ENCODE measurements around the gene FAM174B. TPM values are rescaled to one million over a fixed set of nuclear protein-coding genes. Genes with fewer than 3 reads are reported as not detected.

FAM174B gene
- total and polyA plus RNA-seq, 2 experiments from 2014 or later, result 15.0 to 21.8 TPM

GRCh38 chr15:92579486-92579885, 76.1 kb downstream of the FAM174B start:
- no peaks in the 10 kb centered on the region for H3K27me3 ChIP-seq (ENCODE audit: insufficient read depth)
- Mint-ChIP-seq H3K36me3 (ENCODE audit: low read depth) (0 out of 3 replicates have a peak, but pooled peaks cover 4% of the 10 kb centered on the region), H3K4me1 (no peaks in the 10 kb centered on the region), H3K9me3 (peaks cover 12% of the 10 kb centered on the region), H3K27ac (no peak overlapping the region), H3K27me3 (ENCODE audit: insufficient read depth, low read depth, poor library complexity) (peaks cover 7% of the 10 kb centered on the region), H3K4me3 (no peak overlapping the region)
- H3K4me3 ChIP-seq, result no peak overlapping the region
- no peak overlapping the region for H2AFZ ChIP-seq
- ATAC-seq, result no peak
- H3K4me1 ChIP-seq (ENCODE audit: insufficient read depth), result no peaks in the 10 kb centered on the region
- TF ChIP-seq STAT1 (IDR thresholded peaks at IDR 0.05; ENCODE audit: unreplicated experiment) (no peak), POLR2AphosphoS5 (IDR thresholded peaks at IDR 0.05; ENCODE audit: low read depth) (no peak), ZNF114 (CRISPR knock-in tag; IDR thresholded peaks at IDR 0.05) (no peak), ZNF331 (CRISPR knock-in tag; IDR thresholded peaks at IDR 0.05; ENCODE audit: low read depth) (no peak), EZH2phosphoT487 (IDR thresholded peaks at IDR 0.05; ENCODE audit: unreplicated experiment) (no peak), ZNF462 (CRISPR knock-in tag; IDR thresholded peaks at IDR 0.05) (no peak), JUNB (IDR thresholded peaks at IDR 0.05; ENCODE audit: unreplicated experiment) (no peak), REST (IDR thresholded peaks at IDR 0.05; ENCODE audit: unreplicated experiment) (no peak), EZH2 (IDR thresholded peaks at IDR 0.05; ENCODE audit: low read depth, unreplicated experiment) (no peak), CTCF (conservative IDR thresholded peaks at IDR 0.05; ENCODE audit: low read depth in 2 of 2) (no peak), NANOG (IDR thresholded peaks at IDR 0.05; ENCODE audit: borderline replicate concordance) (no peak), CREB1 (CRISPR knock-in tag; IDR thresholded peaks at IDR 0.05; ENCODE audit: low read depth) (no peak)
- H3F3A ChIP-seq (replicated peaks; ENCODE audit: low read depth), result no peaks in the 10 kb centered on the region
- H3K79me2 ChIP-seq (replicated peaks; ENCODE audit: insufficient read depth), result no peaks in the 10 kb centered on the region
- H3K9me2 ChIP-seq (ENCODE audit: insufficient read depth), result peaks cover 17% of the 10 kb centered on the region
- H4K20me1 ChIP-seq (replicated peaks; ENCODE audit: insufficient read depth), result no peaks in the 10 kb centered on the region
- H3K4me2 ChIP-seq, result no peak overlapping the region
- H3K36me3 ChIP-seq (ENCODE audit: insufficient read depth), result no peaks in the 10 kb centered on the region
- DNase-seq (ENCODE audit: low spot score), result no peak
- H3K27ac ChIP-seq (ENCODE audit: low read depth), result no peak overlapping the region

Data from GM23338 (cell line).